HepG2 (cell line): ENCODE results near the gene DIS3L2. TPM values are rescaled to one million over a fixed set of nuclear protein-coding genes. Genes with fewer than 3 reads are reported as not detected.
A peak's percentile ranks its signal among the peaks of the same experiment; 100 is the strongest.

ENCODE experiments used
- ATAC-seq: fragments of 200-7000 bp; cut with Tn5 transposase; 3 replicates; pipeline ENCODE4 v1.9.1; 2020; ENCODE audit warnings: mild to moderate bottlenecking, moderate library complexity
- BruUV-seq: library from RNA; stranded (reverse); fragments of 400-500 nt; replicated peaks from 2 replicates; lab custom pipeline; 2021; lab: Mats Ljungman, UMichigan
- CTCF ChIA-PET: fragments of 300-600 bp; formaldehyde crosslinking; extraction: SDS; loops from one replicate; lab custom pipeline; 2021; ENCODE audit warnings: low total read pairs, inconsistent platforms, low intra/inter-chr PET ratio; lab: Yijun Ruan, JAX
- POLR2A ChIA-PET: fragments of 350-600 bp; sonication (Branson Sonifier 250); formaldehyde crosslinking; loops from one replicate; lab custom pipeline; 2020; ENCODE audit warnings: antibody characterized with exemption, inconsistent platforms; lab: Yijun Ruan, JAX
- DNase-seq: peaks from one replicate; pipeline ENCODE4 v3.0.0-alpha.2; 2015; ENCODE audit warnings: low spot score
- FAIRE-seq: peaks from 3 replicates; lab custom pipeline; 2011; peaks lifted over from hg19 to GRCh38; lab: Jason Lieb, UNC
- H2AFZ ChIP-seq: one replicate; pipeline ENCODE4 v1.6.1; 2011; ENCODE audit warnings: low read length, inconsistent platforms
- H3K27ac ChIP-seq: fragments of 300-600 bp; 3 replicates; pipeline ENCODE4 v1.8.0; 2011; ENCODE audit warnings: mixed run types, mild to moderate bottlenecking, mixed read lengths, low read length, inconsistent platforms; ENCODE audit not compliant: insufficient read depth; ENCODE audit errors: extremely low read length
- H3K27me3 ChIP-seq, 2 experiments: fragments of 200-600 bp in 1 of 2; 2 replicates in 1 of 2; 3 replicates in 1 of 2; pipeline versions ENCODE4 v1.6.0 to v1.8.0; 2011; ENCODE audit warnings: low read length in 2 of 2, mild to moderate bottlenecking in 2 of 2, moderate library complexity in 2 of 2, inconsistent platforms in 1 of 2; ENCODE audit not compliant: insufficient read depth in 2 of 2, control insufficient read depth in 1 of 2
- H3K36me3 ChIP-seq, 2 experiments: fragments of 200-600 bp in 1 of 2; replicated peaks in 1 of 2; 2 replicates in 1 of 2; 3 replicates in 1 of 2; pipeline versions ENCODE4 v1.5.1 to v1.8.0; 2011; ENCODE audit warnings: low read length in 2 of 2, inconsistent platforms in 1 of 2; ENCODE audit not compliant: insufficient read depth in 2 of 2, control insufficient read depth in 1 of 2
- H3K4me1 ChIP-seq: 2 replicates; pipeline ENCODE4 v1.5.1; 2012; ENCODE audit warnings: low read length, inconsistent platforms; ENCODE audit not compliant: insufficient read depth
- H3K4me2 ChIP-seq: 2 replicates; pipeline ENCODE4 v1.6.0; 2011; ENCODE audit warnings: low read depth, low read length, inconsistent platforms
- H3K4me3 ChIP-seq, 3 experiments: fragments of 200-600 bp in 1 of 3; sonication (generic), shearing (Covaris generic) in 1 of 3; replicated peaks in 1 of 3; 2 replicates each; pipeline ENCODE4 v1.5.1; 2011 to 2016; ENCODE audit warnings: low read length in 3 of 3, inconsistent platforms in 2 of 3, low read depth in 2 of 3, mild to moderate bottlenecking in 2 of 3, control low read depth in 1 of 3, mixed read lengths in 1 of 3; ENCODE audit not compliant: insufficient read depth in 1 of 3
- H3K79me2 ChIP-seq: one replicate; pipeline ENCODE4 v1.6.1; 2011; ENCODE audit warnings: low read length, inconsistent platforms; ENCODE audit not compliant: insufficient read depth
- H3K9ac ChIP-seq: 2 replicates; pipeline ENCODE4 v1.6.0; 2011; ENCODE audit warnings: mild to moderate bottlenecking, low read depth, low read length, inconsistent platforms; ENCODE audit not compliant: insufficient read depth
- H3K9me3 ChIP-seq: 2 replicates; pipeline ENCODE4 v1.5.1; 2012; ENCODE audit warnings: mild to moderate bottlenecking, low read length
- H4K20me1 ChIP-seq: 2 replicates; pipeline ENCODE4 v1.6.0; 2011; ENCODE audit warnings: inconsistent platforms, mild to moderate bottlenecking, low read length, moderate library complexity; ENCODE audit not compliant: insufficient read depth
- ELF3 ChIP-seq: IDR thresholded peaks from 2 replicates; pipeline ENCODE4 v1.6.1; 2016; ENCODE audit warnings: missing genetic modification reagents, missing compliant biosample characterization
- LBX2 ChIP-seq: sonication (generic); formaldehyde crosslinking; IDR thresholded peaks from 2 replicates; pipeline ENCODE4 v1.5.0; 2020; ENCODE audit warnings: missing genetic modification reagents, mild to moderate bottlenecking, borderline replicate concordance
- NFE2 ChIP-seq: sonication (generic); formaldehyde crosslinking; IDR thresholded peaks from 2 replicates; pipeline ENCODE4 v1.4.0; 2020; ENCODE audit warnings: missing genetic modification reagents
- NFYC ChIP-seq: IDR thresholded peaks from 2 replicates; pipeline ENCODE4 v1.6.1; 2016; ENCODE audit warnings: missing genetic modification reagents, missing compliant biosample characterization
- RXRB ChIP-seq: IDR thresholded peaks from 2 replicates; pipeline ENCODE4 v1.6.1; 2016; ENCODE audit warnings: borderline replicate concordance, missing genetic modification reagents, missing compliant biosample characterization
- SNAPC4 ChIP-seq: sonication (generic); formaldehyde crosslinking; IDR thresholded peaks from 2 replicates; pipeline ENCODE4 v1.4.0; 2020; ENCODE audit warnings: mild to moderate bottlenecking, missing genetic modification reagents
- SRSF1 ChIP-seq: fragments of 200-400 bp; formaldehyde crosslinking; optimal IDR thresholded peaks from 2 replicates; pipeline ENCODE3; 2017; ENCODE audit warnings: mild to moderate bottlenecking, low read depth, low read length, moderate library complexity
- WGBS: methylation state at CpG from one replicate; pipeline ENCODE4 v1.1.6; 2017; ENCODE audit warnings: low lambda C conversion rate; 5-methylcytosine and 5-hydroxymethylcytosine counted together
- in situ Hi-C: cut with HindIII; loops from 2 replicates; pipeline ENCODE4 v1.10.0; 2017; ENCODE audit warnings: low pct_unique_long_range_greater_than_20kb; ENCODE audit not compliant: extremely low pct_ligation_motif_present
- intact Hi-C: fragments of 100-400 bp; cut with micrococcal nuclease; formaldehyde crosslinking; loops from one replicate; pipeline ENCODE4 v1.10.0; 2022; ENCODE audit not compliant: unreplicated experiment
- polyA plus RNA-seq, 8 experiments: library from polyadenylated mRNA; depleted of rRNA in 3 of 8; stranded (reverse) in 7 of 8; unstranded in 1 of 8; fragments of >200 nt; fragmentation: Illumina TruSeq in 4 of 8; extraction: Trizol in 4 of 8; gene quantifications; 2 replicates each; pipeline versions ENCODE4 v1.2.1 to v1.2.3, GENCODE V29; 2011 to 2016; ENCODE audit warnings: low read depth in 4 of 8, missing spikeins in 1 of 8, mixed read lengths in 1 of 8; ENCODE audit not compliant: insufficient read depth in 1 of 8
- total RNA-seq, 5 experiments: library from RNA; depleted of rRNA; stranded (reverse); fragments of >200 nt; fragmentation: Illumina TruSeq; extraction: Trizol; gene quantifications; 2 replicates each; pipeline ENCODE4 v1.2.3, GENCODE V29; 2016; ENCODE audit warnings: low read depth in 1 of 5

DIS3L2 gene
- total and polyA plus RNA-seq, 2 of the 13 experiments (the other 11 are each of a cell fraction or from before 2014, with no cell fraction given) = 7.0 to 23.9 TPM

- TF ChIP-seq SNAPC4 (CRISPR knock-in tag) = no peak
- no peak for TF ChIP-seq ELF3
- TF ChIP-seq LBX2 (CRISPR knock-in tag) = no peak
- no peak for TF ChIP-seq RXRB (CRISPR knock-in tag)
- TF ChIP-seq SRSF1 = no peak
Measured at GRCh38 chr2:231937057-231937456, 24.5 kb upstream of the DIS3L2 start (continued).

GRCh38 chr2:231939022-231939421 lies 22.5 kb upstream of the DIS3L2 start:
- WGBS = 33% methylated on average over 4 of the region's 4 CpGs
- Histone ChIP-seq H2AFZ (no peak overlapping the region), H4K20me1 (no peaks in the 10 kb centered on the region), H3K4me3 (no peak overlapping the region), H3K4me1 (peaks cover 14% of the 10 kb centered on the region), H3K36me3 (no peaks in the 10 kb centered on the region), H3K27ac (no peak overlapping the region), H3K4me2 (no peak overlapping the region), H3K79me2 (no peaks in the 10 kb centered on the region), H3K9me3 (no peaks in the 10 kb centered on the region), H3K9ac (no peak overlapping the region), H3K27me3 (peaks cover 0 to 18% of the 10 kb centered on the region in 2 experiments; a peak in 4 of 5 replicates)
- ChIA-PET POLR2A (no interaction called here), CTCF (no interaction called here)
- ATAC-seq = no peak
- BruUV-seq = no TSS peak
- intact Hi-C loops = no loop called here
- in situ Hi-C loops = no loop called here
- no peak for DNase-seq
- TF ChIP-seq NFYC (peak; percentile 44), NFE2 (CRISPR knock-in tag) (no peak)
- FAIRE-seq = no peak
